ENCODE measurements around the gene TBC1D1. TPM values are rescaled to one million over a fixed set of nuclear protein-coding genes. Genes with fewer than 3 reads are reported as not detected.

Gene TBC1D1
- total and polyA plus RNA-seq, 2 experiments from 2014 or later = 53.9 to 151 TPM

DNA sequence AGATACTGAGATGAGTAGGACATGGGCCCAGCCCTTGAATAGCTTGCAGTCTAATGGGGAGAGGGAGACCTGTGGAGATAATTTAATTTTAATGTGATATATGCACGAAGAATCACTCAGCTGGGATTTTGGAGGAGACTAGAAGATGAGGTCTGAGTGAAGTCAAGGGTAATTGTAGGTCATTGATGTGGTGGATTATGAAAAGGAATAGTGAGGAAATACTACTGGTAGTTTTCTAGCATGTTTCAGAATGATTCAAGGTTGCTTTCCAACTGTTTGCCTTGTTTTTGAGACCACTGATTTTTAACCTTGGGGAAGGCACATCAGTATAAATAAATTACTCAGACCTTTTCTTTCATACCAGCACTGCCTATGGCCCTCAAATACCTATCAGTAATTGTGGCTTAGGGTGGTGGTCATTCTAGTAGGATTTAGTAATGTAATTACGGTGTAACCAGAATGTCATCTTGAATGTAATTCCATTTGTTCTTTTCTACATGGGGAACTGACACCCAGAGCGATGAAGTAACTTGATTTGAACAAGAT lies 94.9 kb downstream of the TBC1D1 start:
- H2AFZ ChIP-seq = no peak overlapping the region
- H3K27me3 ChIP-seq (ENCODE audit: insufficient read depth) = no peaks in the 10 kb centered on the region
- peaks cover 55% of the 10 kb centered on the region for H3K4me1 ChIP-seq (ENCODE audit: insufficient read depth)
- H4K20me1 ChIP-seq (replicated peaks; ENCODE audit: insufficient read depth) = peaks cover 3% of the 10 kb centered on the region
- no peak overlapping the region for H3K4me3 ChIP-seq
- Mint-ChIP-seq H3K27ac (0 out of 2 replicates have a peak overlapping the region, but pooled peaks have one; percentile 3), H3K4me3 (no peak overlapping the region), H3K27me3 (ENCODE audit: insufficient read depth, low read depth, poor library complexity) (peaks cover 7% of the 10 kb centered on the region), H3K4me1 (peaks cover 65% of the 10 kb centered on the region), H3K9me3 (no peaks in the 10 kb centered on the region), H3K36me3 (ENCODE audit: low read depth) (no peaks in the 10 kb centered on the region)
- TF ChIP-seq EZH2phosphoT487 (IDR thresholded peaks at IDR 0.05; ENCODE audit: unreplicated experiment) (no peak), STAT1 (IDR thresholded peaks at IDR 0.05; ENCODE audit: unreplicated experiment) (no peak), ZNF331 (CRISPR knock-in tag; IDR thresholded peaks at IDR 0.05; ENCODE audit: low read depth) (no peak), ZNF114 (CRISPR knock-in tag; IDR thresholded peaks at IDR 0.05) (no peak), CREB1 (CRISPR knock-in tag; IDR thresholded peaks at IDR 0.05; ENCODE audit: low read depth) (no peak), NANOG (IDR thresholded peaks at IDR 0.05; ENCODE audit: borderline replicate concordance) (no peak), POLR2AphosphoS5 (IDR thresholded peaks at IDR 0.05; ENCODE audit: low read depth) (no peak)
- TF ChIP-seq, protein P1, sequence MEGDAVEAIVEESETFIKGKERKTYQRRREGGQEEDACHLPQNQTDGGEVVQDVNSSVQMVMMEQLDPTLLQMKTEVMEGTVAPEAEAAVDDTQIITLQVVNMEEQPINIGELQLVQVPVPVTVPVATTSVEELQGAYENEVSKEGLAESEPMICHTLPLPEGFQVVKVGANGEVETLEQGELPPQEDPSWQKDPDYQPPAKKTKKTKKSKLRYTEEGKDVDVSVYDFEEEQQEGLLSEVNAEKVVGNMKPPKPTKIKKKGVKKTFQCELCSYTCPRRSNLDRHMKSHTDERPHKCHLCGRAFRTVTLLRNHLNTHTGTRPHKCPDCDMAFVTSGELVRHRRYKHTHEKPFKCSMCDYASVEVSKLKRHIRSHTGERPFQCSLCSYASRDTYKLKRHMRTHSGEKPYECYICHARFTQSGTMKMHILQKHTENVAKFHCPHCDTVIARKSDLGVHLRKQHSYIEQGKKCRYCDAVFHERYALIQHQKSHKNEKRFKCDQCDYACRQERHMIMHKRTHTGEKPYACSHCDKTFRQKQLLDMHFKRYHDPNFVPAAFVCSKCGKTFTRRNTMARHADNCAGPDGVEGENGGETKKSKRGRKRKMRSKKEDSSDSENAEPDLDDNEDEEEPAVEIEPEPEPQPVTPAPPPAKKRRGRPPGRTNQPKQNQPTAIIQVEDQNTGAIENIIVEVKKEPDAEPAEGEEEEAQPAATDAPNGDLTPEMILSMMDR (conservative IDR thresholded peaks at IDR 0.05; ENCODE audit: low read depth in 2 of 2) = no peak
- TF ChIP-seq, protein P2, sequence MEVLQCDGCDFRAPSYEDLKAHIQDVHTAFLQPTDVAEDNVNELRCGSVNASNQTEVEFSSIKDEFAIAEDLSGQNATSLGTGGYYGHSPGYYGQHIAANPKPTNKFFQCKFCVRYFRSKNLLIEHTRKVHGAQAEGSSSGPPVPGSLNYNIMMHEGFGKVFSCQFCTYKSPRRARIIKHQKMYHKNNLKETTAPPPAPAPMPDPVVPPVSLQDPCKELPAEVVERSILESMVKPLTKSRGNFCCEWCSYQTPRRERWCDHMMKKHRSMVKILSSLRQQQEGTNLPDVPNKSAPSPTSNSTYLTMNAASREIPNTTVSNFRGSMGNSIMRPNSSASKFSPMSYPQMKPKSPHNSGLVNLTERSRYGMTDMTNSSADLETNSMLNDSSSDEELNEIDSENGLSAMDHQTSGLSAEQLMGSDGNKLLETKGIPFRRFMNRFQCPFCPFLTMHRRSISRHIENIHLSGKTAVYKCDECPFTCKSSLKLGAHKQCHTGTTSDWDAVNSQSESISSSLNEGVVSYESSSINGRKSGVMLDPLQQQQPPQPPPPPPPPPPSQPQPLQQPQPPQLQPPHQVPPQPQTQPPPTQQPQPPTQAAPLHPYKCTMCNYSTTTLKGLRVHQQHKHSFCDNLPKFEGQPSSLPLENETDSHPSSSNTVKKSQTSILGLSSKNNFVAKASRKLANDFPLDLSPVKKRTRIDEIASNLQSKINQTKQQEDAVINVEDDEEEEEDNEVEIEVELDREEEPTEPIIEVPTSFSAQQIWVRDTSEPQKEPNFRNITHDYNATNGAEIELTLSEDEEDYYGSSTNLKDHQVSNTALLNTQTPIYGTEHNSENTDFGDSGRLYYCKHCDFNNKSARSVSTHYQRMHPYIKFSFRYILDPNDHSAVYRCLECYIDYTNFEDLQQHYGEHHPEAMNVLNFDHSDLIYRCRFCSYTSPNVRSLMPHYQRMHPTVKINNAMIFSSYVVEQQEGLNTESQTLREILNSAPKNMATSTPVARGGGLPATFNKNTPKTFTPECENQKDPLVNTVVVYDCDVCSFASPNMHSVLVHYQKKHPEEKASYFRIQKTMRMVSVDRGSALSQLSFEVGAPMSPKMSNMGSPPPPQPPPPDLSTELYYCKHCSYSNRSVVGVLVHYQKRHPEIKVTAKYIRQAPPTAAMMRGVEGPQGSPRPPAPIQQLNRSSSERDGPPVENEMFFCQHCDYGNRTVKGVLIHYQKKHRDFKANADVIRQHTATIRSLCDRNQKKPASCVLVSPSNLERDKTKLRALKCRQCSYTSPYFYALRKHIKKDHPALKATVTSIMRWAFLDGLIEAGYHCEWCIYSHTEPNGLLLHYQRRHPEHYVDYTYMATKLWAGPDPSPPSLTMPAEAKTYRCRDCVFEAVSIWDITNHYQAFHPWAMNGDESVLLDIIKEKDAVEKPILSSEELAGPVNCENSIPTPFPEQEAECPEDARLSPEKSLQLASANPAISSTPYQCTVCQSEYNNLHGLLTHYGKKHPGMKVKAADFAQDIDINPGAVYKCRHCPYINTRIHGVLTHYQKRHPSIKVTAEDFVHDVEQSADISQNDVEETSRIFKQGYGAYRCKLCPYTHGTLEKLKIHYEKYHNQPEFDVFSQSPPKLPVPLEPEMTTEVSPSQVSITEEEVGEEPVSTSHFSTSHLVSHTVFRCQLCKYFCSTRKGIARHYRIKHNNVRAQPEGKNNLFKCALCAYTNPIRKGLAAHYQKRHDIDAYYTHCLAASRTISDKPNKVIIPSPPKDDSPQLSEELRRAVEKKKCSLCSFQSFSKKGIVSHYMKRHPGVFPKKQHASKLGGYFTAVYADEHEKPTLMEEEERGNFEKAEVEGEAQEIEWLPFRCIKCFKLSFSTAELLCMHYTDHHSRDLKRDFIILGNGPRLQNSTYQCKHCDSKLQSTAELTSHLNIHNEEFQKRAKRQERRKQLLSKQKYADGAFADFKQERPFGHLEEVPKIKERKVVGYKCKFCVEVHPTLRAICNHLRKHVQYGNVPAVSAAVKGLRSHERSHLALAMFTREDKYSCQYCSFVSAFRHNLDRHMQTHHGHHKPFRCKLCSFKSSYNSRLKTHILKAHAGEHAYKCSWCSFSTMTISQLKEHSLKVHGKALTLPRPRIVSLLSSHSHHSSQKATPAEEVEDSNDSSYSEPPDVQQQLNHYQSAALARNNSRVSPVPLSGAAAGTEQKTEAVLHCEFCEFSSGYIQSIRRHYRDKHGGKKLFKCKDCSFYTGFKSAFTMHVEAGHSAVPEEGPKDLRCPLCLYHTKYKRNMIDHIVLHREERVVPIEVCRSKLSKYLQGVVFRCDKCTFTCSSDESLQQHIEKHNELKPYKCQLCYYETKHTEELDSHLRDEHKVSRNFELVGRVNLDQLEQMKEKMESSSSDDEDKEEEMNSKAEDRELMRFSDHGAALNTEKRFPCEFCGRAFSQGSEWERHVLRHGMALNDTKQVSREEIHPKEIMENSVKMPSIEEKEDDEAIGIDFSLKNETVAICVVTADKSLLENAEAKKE (CRISPR knock-in tag; IDR thresholded peaks at IDR 0.05) = no peak
- TF ChIP-seq, protein P3, sequence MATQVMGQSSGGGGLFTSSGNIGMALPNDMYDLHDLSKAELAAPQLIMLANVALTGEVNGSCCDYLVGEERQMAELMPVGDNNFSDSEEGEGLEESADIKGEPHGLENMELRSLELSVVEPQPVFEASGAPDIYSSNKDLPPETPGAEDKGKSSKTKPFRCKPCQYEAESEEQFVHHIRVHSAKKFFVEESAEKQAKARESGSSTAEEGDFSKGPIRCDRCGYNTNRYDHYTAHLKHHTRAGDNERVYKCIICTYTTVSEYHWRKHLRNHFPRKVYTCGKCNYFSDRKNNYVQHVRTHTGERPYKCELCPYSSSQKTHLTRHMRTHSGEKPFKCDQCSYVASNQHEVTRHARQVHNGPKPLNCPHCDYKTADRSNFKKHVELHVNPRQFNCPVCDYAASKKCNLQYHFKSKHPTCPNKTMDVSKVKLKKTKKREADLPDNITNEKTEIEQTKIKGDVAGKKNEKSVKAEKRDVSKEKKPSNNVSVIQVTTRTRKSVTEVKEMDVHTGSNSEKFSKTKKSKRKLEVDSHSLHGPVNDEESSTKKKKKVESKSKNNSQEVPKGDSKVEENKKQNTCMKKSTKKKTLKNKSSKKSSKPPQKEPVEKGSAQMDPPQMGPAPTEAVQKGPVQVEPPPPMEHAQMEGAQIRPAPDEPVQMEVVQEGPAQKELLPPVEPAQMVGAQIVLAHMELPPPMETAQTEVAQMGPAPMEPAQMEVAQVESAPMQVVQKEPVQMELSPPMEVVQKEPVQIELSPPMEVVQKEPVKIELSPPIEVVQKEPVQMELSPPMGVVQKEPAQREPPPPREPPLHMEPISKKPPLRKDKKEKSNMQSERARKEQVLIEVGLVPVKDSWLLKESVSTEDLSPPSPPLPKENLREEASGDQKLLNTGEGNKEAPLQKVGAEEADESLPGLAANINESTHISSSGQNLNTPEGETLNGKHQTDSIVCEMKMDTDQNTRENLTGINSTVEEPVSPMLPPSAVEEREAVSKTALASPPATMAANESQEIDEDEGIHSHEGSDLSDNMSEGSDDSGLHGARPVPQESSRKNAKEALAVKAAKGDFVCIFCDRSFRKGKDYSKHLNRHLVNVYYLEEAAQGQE (IDR thresholded peaks at IDR 0.05; ENCODE audit: unreplicated experiment) = no peak
- TF ChIP-seq, protein P4, sequence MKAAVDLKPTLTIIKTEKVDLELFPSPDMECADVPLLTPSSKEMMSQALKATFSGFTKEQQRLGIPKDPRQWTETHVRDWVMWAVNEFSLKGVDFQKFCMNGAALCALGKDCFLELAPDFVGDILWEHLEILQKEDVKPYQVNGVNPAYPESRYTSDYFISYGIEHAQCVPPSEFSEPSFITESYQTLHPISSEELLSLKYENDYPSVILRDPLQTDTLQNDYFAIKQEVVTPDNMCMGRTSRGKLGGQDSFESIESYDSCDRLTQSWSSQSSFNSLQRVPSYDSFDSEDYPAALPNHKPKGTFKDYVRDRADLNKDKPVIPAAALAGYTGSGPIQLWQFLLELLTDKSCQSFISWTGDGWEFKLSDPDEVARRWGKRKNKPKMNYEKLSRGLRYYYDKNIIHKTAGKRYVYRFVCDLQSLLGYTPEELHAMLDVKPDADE (IDR thresholded peaks at IDR 0.05) = no peak
- DNase-seq (ENCODE audit: low spot score) (no peak), ATAC-seq (no peak)
- no peaks in the 10 kb centered on the region for H3F3A ChIP-seq (replicated peaks; ENCODE audit: low read depth)
- H3K4me2 ChIP-seq = no peak overlapping the region
- H3K27ac ChIP-seq (ENCODE audit: low read depth) = no peak overlapping the region
- H3K36me3 ChIP-seq (ENCODE audit: insufficient read depth) = no peaks in the 10 kb centered on the region
- H3K9me2 ChIP-seq (ENCODE audit: insufficient read depth) = no peaks in the 10 kb centered on the region
- peaks cover 84% of the 10 kb centered on the region for H3K79me2 ChIP-seq (replicated peaks; ENCODE audit: insufficient read depth)

All from GM23338 (cell line).